Measurements from ENCODE around the gene YEATS2.

Gene YEATS2

DNA sequence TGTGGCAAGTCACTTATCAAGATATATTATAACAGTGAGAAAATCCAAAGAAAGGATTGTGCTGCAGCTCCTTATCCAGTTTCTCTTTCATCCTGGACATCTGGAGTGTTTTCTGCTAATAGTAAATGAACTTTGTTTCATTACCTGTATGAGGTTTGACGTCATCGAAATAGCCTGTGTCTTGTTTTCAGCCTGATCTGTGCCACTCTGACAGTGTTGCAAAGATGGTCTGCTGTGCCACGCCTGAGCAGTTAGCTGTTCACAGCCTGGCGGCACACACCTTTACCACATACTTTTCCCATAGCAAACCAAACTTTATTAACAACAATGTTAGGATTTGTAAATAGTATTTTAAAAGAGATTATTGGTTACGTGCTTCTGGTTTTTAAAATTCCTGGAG, 34.0 kb downstream of the YEATS2 start:
- no peak overlapping the region for H3K4me3 ChIP-seq (ENCODE audit: low read length, poor library complexity, severe bottlenecking)
- no peaks in the 10 kb centered on the region for H4K20me1 ChIP-seq (ENCODE audit: insufficient read depth, low read length, poor library complexity, severe bottlenecking)
- H3K9me2 ChIP-seq (replicated peaks; ENCODE audit: low read depth, low read length) = no peaks in the 10 kb centered on the region
- no peak overlapping the region for H2AFZ ChIP-seq (ENCODE audit: low read length)
- H3K4me1 ChIP-seq (ENCODE audit: insufficient read depth, low read length, poor library complexity, severe bottlenecking) = no peaks in the 10 kb centered on the region
- H3F3A ChIP-seq (ENCODE audit: low read depth) = no peaks in the 10 kb centered on the region
- H3K4me2 ChIP-seq (ENCODE audit: low read depth, low read length, poor library complexity, severe bottlenecking) = no peak overlapping the region
- H3K27me3 ChIP-seq (ENCODE audit: insufficient read depth, low read length, poor library complexity, severe bottlenecking) = no peaks in the 10 kb centered on the region
- H3K36me3 ChIP-seq (ENCODE audit: insufficient read depth, low read length) = peaks cover 86% of the 10 kb centered on the region
- TF ChIP-seq CTCF (conservative IDR thresholded peaks at IDR 0.05; ENCODE audit: low read length) = no peak
- TF ChIP-seq EZH2phosphoT487 (IDR thresholded peaks at IDR 0.05; ENCODE audit: borderline replicate concordance) = no peak
- H3K9ac ChIP-seq (ENCODE audit: low read depth, low read length, poor library complexity, severe bottlenecking) = no peak overlapping the region
- peaks cover 23% of the 10 kb centered on the region; the same call in 1 of the 2 replicates for H3K79me2 ChIP-seq (ENCODE audit: insufficient read depth, low read length)
- H3K9me3 ChIP-seq (ENCODE audit: insufficient read depth, low read depth, low read length) = no peaks in the 10 kb centered on the region

GRCh38 chr3:183733553-183733952, 36.0 kb downstream of the YEATS2 start:
- no peak for TF ChIP-seq EZH2phosphoT487 (IDR thresholded peaks at IDR 0.05; ENCODE audit: borderline replicate concordance)
- TF ChIP-seq CTCF (conservative IDR thresholded peaks at IDR 0.05; ENCODE audit: low read length) = no peak
- H3K4me1 ChIP-seq (ENCODE audit: insufficient read depth, low read length, poor library complexity, severe bottlenecking) = no peaks in the 10 kb centered on the region
- H2AFZ ChIP-seq (ENCODE audit: low read length) = no peak overlapping the region
- no peaks in the 10 kb centered on the region for H3F3A ChIP-seq (ENCODE audit: low read depth)
- H4K20me1 ChIP-seq (ENCODE audit: insufficient read depth, low read length, poor library complexity, severe bottlenecking) = no peaks in the 10 kb centered on the region
- no peak overlapping the region for H3K4me2 ChIP-seq (ENCODE audit: low read depth, low read length, poor library complexity, severe bottlenecking)
- H3K4me3 ChIP-seq (ENCODE audit: low read length, poor library complexity, severe bottlenecking) = no peak overlapping the region
- no peaks in the 10 kb centered on the region for H3K9me3 ChIP-seq (ENCODE audit: insufficient read depth, low read depth, low read length)
- H3K9me2 ChIP-seq (replicated peaks; ENCODE audit: low read depth, low read length) = no peaks in the 10 kb centered on the region
- H3K27me3 ChIP-seq (ENCODE audit: insufficient read depth, low read length, poor library complexity, severe bottlenecking) = no peaks in the 10 kb centered on the region
- no peak overlapping the region for H3K9ac ChIP-seq (ENCODE audit: low read depth, low read length, poor library complexity, severe bottlenecking)
- H3K36me3 ChIP-seq (ENCODE audit: insufficient read depth, low read length) = peaks cover 82% of the 10 kb centered on the region
- H3K79me2 ChIP-seq (ENCODE audit: insufficient read depth, low read length) = peaks cover 23% of the 10 kb centered on the region; the same call in 1 of the 2 replicates

GRCh38 chr3:183734750-183735494, 37.3 kb downstream of the YEATS2 start:
- Histone ChIP-seq H3K9me2 (replicated peaks; ENCODE audit: low read depth, low read length) (no peaks in the 10 kb centered on the region), H2AFZ (ENCODE audit: low read length) (no peak overlapping the region), H3K4me3 (ENCODE audit: low read length, poor library complexity, severe bottlenecking) (no peak overlapping the region), H3F3A (ENCODE audit: low read depth) (no peaks in the 10 kb centered on the region), H3K4me1 (ENCODE audit: insufficient read depth, low read length, poor library complexity, severe bottlenecking) (no peaks in the 10 kb centered on the region), H4K20me1 (ENCODE audit: insufficient read depth, low read length, poor library complexity, severe bottlenecking) (no peaks in the 10 kb centered on the region), H3K36me3 (ENCODE audit: insufficient read depth, low read length) (peaks cover 71% of the 10 kb centered on the region), H3K79me2 (ENCODE audit: insufficient read depth, low read length) (peaks cover 23% of the 10 kb centered on the region; the same call in 1 of the 2 replicates), H3K4me2 (ENCODE audit: low read depth, low read length, poor library complexity, severe bottlenecking) (no peak overlapping the region), H3K9me3 (ENCODE audit: insufficient read depth, low read depth, low read length) (no peaks in the 10 kb centered on the region), H3K27me3 (ENCODE audit: insufficient read depth, low read length, poor library complexity, severe bottlenecking) (no peaks in the 10 kb centered on the region), H3K9ac (ENCODE audit: low read depth, low read length, poor library complexity, severe bottlenecking) (no peak overlapping the region)
- no peak for TF ChIP-seq CTCF (conservative IDR thresholded peaks at IDR 0.05; ENCODE audit: low read length)
- no peak for TF ChIP-seq EZH2phosphoT487 (IDR thresholded peaks at IDR 0.05; ENCODE audit: borderline replicate concordance)

Data from Loucy (cell line).